Hematopoietic multipotent progenitor cell treated with erythropoietin and hydrocortisone succinate and interleukin-3 and kit ligand, for 6 days (in vitro differentiated cells): ENCODE measurements around the gene PPP6R3.
A peak's percentile ranks its signal among the peaks of the same experiment; 100 is the strongest.
"Not testable (repeated sequence)": the region's sequence is repeated elsewhere in the genome, so short reads cannot be mapped to it uniquely, and the experiment has no call there.

Experiments used
- DNase-seq: peaks from one replicate; pipeline ENCODE4 v3.0.0-alpha.2; 2015

The PPP6R3 gene

GRCh38 chr11:68460741-68461574 is at the start of gene PPP6R3:
Gene PPP6R3 (plus strand): TSS chr11:68460752. CDS start chr11:68537665, 76,913 bp downstream.
- DNase-seq, result peak; percentile 47

- DNase-seq, result peak; percentile 33
Observed at GRCh38 chr11:68411501-68411991, 49.0 kb upstream of the PPP6R3 start.

- DNase-seq, result no peak
Observed at GRCh38 chr11:68412593-68413475, 47.7 kb upstream of the PPP6R3 start.

GRCh38 chr11:68413591-68413999 is 47.0 kb upstream of the PPP6R3 start:
- no peak for DNase-seq

- no peak for DNase-seq
Observed at GRCh38 chr11:68414496-68415221, 45.9 kb upstream of the PPP6R3 start.

- no peak for DNase-seq
Observed at GRCh38 chr11:68416070-68416578, 44.4 kb upstream of the PPP6R3 start.

- no peak for DNase-seq
Observed at GRCh38 chr11:68418648-68419047, 41.9 kb upstream of the PPP6R3 start.

GRCh38 chr11:68420171-68420570 is 40.4 kb upstream of the PPP6R3 start:
- no peak for DNase-seq

- DNase-seq, result no peak
Observed at GRCh38 chr11:68423481-68423880, 37.1 kb upstream of the PPP6R3 start.

GRCh38 chr11:68424101-68424632 is 36.4 kb upstream of the PPP6R3 start:
- DNase-seq, result no peak

GRCh38 chr11:68424981-68425865 is 35.3 kb upstream of the PPP6R3 start:
- DNase-seq, result no peak

GRCh38 chr11:68425866-68426380 is 34.6 kb upstream of the PPP6R3 start:
- DNase-seq, result no peak

GRCh38 chr11:68429661-68430060 is 30.9 kb upstream of the PPP6R3 start:
- no peak for DNase-seq

- no peak for DNase-seq
Observed at GRCh38 chr11:68430384-68430783, 30.2 kb upstream of the PPP6R3 start.

- DNase-seq, result no peak
Observed at GRCh38 chr11:68430801-68431200, 29.8 kb upstream of the PPP6R3 start.

GRCh38 chr11:68431984-68432645 is 28.4 kb upstream of the PPP6R3 start:
- no peak for DNase-seq

GRCh38 chr11:68432874-68433273 is 27.7 kb upstream of the PPP6R3 start:
- no peak for DNase-seq

- no peak for DNase-seq
Observed at GRCh38 chr11:68433541-68433940, 27.0 kb upstream of the PPP6R3 start.

GRCh38 chr11:68434159-68434558 is 26.4 kb upstream of the PPP6R3 start:
- DNase-seq, result not testable (repeated sequence)

GRCh38 chr11:68436162-68436888 is 24.2 kb upstream of the PPP6R3 start:
- DNase-seq, result no peak
